ENCODE data around the gene TNFSF4. TPM values are rescaled to one million over a fixed set of nuclear protein-coding genes. Genes with fewer than 3 reads are reported as not detected.

TNFSF4 gene, protein sequence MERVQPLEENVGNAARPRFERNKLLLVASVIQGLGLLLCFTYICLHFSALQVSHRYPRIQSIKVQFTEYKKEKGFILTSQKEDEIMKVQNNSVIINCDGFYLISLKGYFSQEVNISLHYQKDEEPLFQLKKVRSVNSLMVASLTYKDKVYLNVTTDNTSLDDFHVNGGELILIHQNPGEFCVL
- total RNA-seq (1 to 10 TPM; 1.6 to 2.3 TPM), polyA plus RNA-seq (under 1 TPM; 0.13 to 0.68 (median 0.29) TPM), total RNA-seq (0.49 to 13.5 (median 3.0) reads per million in 6 experiments)

DNA sequence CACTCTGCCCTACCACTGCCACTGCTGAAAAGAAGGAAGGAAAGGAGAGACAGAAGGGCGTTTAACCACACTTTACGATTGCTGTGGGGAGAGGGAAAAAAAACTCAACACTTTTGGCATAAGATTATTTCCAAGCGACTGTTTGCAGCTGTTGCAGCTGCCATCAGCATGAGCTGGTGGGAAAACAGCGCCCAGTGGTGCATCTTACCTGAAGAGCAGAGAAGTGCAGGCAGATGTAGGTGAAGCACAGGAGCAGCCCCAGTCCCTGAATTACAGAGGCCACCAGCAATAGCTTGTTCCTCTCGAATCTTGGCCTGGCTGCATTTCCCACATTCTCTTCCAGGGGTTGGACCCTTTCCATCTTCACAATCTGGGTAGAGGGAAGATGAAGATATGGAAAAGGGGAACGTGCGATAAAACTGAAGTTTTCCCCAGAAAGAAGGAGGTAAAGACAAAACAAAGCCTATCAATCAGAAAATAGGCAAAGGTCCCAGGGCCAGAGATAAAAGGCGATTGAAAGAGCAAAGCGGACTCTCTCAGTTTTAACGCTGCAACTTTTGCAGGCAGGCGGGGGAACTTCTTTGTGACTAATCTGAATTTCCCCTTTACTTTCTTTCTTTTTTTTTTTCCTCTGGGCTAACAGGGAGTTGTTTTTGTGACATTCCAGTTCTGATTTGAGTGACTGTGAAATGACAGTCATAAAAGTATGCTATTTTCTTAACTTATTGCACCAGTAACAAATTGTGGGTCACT, at the start of gene TNFSF4:
TSS of gene TNFSF4 (minus strand) at position 516 of the 753 bp plus-strand sequence. CDS start at position 361, 155 bp downstream.
- DNase-seq, result peak in 4 of 10 donors; percentile 3 to 22 (median 13)
- POLR2A ChIA-PET, result no interaction called here

DNA sequence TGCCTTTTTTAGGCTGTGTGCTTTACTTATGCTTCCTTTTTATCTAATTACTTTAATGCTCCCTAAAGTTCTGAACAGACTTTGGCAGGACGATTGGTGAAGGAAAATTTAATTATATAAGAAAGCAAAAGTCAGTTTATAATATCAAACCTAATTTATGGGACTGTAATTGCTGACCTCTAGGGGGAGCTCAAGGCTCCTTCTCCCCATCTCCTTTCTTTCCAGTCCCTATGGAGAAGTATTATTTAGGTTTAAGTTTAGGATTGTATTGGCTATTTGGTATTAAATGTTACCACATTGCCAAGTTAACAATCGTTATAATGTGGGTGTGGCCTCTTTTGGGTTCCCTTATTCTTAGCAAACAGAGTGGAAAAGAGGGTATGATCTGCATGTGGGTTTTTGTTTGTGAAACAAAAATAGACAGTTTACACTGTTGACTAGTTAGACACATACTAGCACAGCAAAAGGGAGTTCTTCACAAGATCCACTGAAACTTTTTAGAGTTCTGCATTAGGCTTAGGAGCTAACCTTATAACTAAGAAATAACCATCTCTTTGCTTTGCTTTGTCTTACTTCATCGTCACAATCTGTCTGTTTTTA, 48.2 kb upstream of the TNFSF4 start:
- ATAC-seq, result no peak
- no peak overlapping the region for H3K4me3 Mint-ChIP-seq
- POLR2A ChIA-PET, result no interaction called here

More for the DNA sequence above, at the start of gene TNFSF4:
- peak within 1 kb of the TSS; percentile 49 to 89 (median 81) for H3K4me3 Mint-ChIP-seq
- peaks cover 37 to 55% (median 52%) of the 10 kb centered on the region in 4 donors for H3K4me1 Mint-ChIP-seq
- ATAC-seq, result peak; percentile 19 to 29
- H3K9me3 Mint-ChIP-seq, result no peaks in the 10 kb centered on the region
- peak within 1 kb of the TSS; percentile 84 to 97 (median 92) for H3K27ac Mint-ChIP-seq
- H3K36me3 Mint-ChIP-seq, result no peaks in the 10 kb centered on the region
- no peaks in the 10 kb centered on the region for H3K27me3 Mint-ChIP-seq

DNA sequence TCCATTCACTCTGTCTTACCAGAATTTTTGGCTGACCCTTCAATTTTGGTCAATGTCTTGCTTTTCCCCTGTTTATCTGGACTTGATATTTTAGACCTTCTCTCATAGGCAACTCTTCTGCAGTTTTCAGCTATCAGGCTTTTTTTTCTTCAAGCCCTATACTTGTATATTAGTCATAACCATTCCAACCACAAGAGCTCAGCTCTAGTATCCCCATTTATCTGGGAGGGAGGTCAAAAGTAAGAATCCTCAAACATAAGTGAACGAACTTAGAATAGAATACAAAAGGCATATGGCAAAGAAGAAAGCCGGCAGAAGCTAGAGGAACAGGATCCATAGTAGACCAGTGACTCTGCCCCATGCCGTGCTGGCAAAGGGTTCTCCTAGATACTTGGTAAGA, 45.9 kb upstream of the TNFSF4 start:
- H3K27ac Mint-ChIP-seq, result no peak overlapping the region
- H3K27me3 Mint-ChIP-seq, result no peaks in the 10 kb centered on the region
- ATAC-seq, result no peak
- no peak for DNase-seq
- peaks cover 0 to 2% (median 0%) of the 10 kb centered on the region in 9 donors for H3K9me3 Mint-ChIP-seq
- H3K4me3 Mint-ChIP-seq, result no peak overlapping the region
- H3K4me1 Mint-ChIP-seq, result peaks cover 0 to 2% (median 1%) of the 10 kb centered on the region in 4 donors
- H3K36me3 Mint-ChIP-seq, result peaks cover 0 to 5% (median 0%) of the 10 kb centered on the region in 3 donors
- POLR2A ChIA-PET, result no interaction called here

More for the DNA sequence above, 48.2 kb upstream of the TNFSF4 start:
- Mint-ChIP-seq H3K27ac (no peak overlapping the region), H3K27me3 (no peaks in the 10 kb centered on the region), H3K4me1 (peaks cover 0 to 2% (median under 1%) of the 10 kb centered on the region in 4 donors), H3K36me3 (peaks cover 7 to 12% (median 8%) of the 10 kb centered on the region in 3 donors), H3K9me3 (peaks cover under 1 to 14% (median 12%) of the 10 kb centered on the region in 9 donors)
- DNase-seq, result no peak

DNA sequence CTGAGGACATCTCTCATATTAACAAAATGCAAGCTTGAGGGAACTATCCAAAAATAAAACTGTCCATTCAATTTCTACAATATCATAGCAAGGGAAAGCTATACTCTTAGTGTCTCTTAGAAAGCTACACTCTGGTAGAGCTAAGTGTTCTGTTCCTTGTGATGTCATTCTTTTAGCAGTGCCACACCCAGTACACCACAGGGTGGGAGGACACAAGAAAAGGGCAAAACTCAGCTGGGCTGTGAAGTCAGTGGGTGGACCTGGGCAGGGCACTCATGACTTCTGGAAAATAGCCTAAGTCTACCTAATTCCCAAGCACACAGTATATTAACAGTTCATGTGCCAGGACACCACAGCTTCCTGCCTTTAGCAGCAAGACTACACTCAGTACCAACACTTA, 42.2 kb upstream of the TNFSF4 start:
- Mint-ChIP-seq H3K4me3 (no peak overlapping the region), H3K36me3 (peaks cover 0 to 11% (median 0%) of the 10 kb centered on the region in 3 donors), H3K27ac (peak overlapping the region in 1 of 10 donors; percentile 24), H3K4me1 (peaks cover 0 to 7% (median under 1%) of the 10 kb centered on the region in 4 donors), H3K9me3 (peaks cover 0 to 11% (median 0%) of the 10 kb centered on the region in 9 donors), H3K27me3 (no peaks in the 10 kb centered on the region)
- DNase-seq (no peak), ATAC-seq (no peak)
- POLR2A ChIA-PET, result no interaction called here

DNA sequence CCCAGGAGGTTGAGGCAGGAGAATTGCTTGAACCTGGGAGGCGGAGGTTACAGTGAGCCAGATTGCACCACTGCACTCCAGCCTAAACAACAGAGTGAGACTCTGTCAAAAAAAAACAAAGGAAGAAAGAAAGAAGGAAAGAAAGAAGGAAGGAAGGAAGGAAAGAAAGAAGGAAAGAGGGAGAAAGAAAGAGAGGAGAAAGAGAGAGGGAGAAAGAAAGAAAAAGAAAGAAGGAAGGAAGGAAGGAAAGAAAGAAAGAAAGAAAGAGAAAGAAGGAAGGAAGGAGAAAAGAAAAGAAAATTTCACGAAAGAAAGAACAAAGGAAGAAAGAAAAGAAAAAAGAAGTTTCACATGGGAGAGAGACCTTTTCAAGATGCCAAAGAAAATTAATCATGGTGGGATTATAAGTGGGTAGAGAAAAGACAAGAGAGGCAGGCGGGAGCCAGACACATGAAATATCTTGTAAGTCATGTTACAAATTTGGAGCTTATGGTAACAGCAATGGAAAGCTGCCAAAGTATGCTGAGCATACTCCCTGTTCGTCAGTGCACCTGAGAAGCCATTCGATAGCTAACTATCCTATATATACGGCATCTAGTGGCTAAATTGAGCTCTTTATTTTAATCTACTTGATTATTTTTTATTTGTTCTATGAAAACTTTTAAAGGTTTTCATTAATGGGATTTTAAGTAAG, 41.3 kb upstream of the TNFSF4 start:
- Mint-ChIP-seq H3K36me3 (peaks cover 4 to 19% (median 7%) of the 10 kb centered on the region in 3 donors), H3K27me3 (peaks cover 0 to 3% (median 0%) of the 10 kb centered on the region in 5 donors), H3K4me1 (peaks cover 0 to 7% (median 2%) of the 10 kb centered on the region in 4 donors), H3K4me3 (no peak overlapping the region), H3K27ac (no peak overlapping the region), H3K9me3 (peaks cover 4 to 19% (median 7%) of the 10 kb centered on the region in 9 donors)
- ATAC-seq, result no peak
- DNase-seq, result no peak
- POLR2A ChIA-PET, result no interaction called here

DNA sequence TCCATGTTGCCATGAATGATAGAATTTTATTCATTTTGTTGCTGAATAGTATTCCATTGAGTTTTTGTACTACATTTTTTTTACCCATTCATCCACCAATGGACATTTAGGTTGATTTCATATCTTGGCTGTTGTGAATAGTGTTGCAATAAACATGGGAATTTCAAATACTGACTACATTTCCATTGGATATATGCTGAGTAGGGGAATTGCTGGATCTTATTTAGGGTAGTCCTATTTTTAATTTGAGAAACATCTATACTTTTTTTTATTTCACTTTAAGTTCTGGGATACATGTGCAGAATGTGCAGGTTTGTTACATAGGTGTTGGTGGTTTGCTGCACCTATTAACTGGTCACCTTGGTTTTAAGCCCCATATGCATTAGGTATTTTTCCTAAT, 38.8 kb upstream of the TNFSF4 start:
- Mint-ChIP-seq H3K36me3 (peaks cover 4 to 38% (median 22%) of the 10 kb centered on the region in 3 donors), H3K27ac (no peak overlapping the region), H3K4me3 (no peak overlapping the region), H3K4me1 (peaks cover 0 to 7% (median 2%) of the 10 kb centered on the region in 4 donors), H3K9me3 (peaks cover 8 to 41% (median 25%) of the 10 kb centered on the region in 9 donors), H3K27me3 (peaks cover 0 to 3% (median 0%) of the 10 kb centered on the region in 5 donors)
- DNase-seq, result no peak
- ATAC-seq, result no peak
- POLR2A ChIA-PET, result no interaction called here

DNA sequence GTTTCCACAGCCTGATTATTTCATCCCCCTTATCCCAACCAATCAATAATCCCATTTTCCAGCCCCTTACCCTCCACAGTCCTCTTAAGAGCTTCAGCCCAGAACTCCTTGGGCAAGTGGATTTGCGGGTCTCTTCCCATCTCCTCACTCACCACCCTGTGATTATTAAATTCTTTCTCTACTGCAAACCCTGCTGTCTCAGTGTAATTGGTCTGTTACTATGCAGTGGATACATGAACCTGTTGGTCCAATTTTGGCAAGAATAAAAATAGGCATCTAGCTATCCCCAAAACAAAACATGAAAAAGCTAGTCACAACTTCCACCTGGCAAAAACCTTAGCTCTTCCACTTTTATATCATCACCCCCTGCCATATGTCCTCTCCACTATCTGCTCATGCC, 36.2 kb upstream of the TNFSF4 start:
- Mint-ChIP-seq H3K36me3 (peaks cover 12 to 56% (median 39%) of the 10 kb centered on the region in 3 donors), H3K9me3 (peaks cover 8 to 59% (median 34%) of the 10 kb centered on the region in 9 donors), H3K27ac (no peak overlapping the region), H3K27me3 (peaks cover 0 to 3% (median 0%) of the 10 kb centered on the region in 5 donors), H3K4me1 (peaks cover 0 to 7% (median under 1%) of the 10 kb centered on the region in 4 donors), H3K4me3 (no peak overlapping the region)
- no peak for ATAC-seq
- DNase-seq, result no peak
- POLR2A ChIA-PET, result no interaction called here

DNA sequence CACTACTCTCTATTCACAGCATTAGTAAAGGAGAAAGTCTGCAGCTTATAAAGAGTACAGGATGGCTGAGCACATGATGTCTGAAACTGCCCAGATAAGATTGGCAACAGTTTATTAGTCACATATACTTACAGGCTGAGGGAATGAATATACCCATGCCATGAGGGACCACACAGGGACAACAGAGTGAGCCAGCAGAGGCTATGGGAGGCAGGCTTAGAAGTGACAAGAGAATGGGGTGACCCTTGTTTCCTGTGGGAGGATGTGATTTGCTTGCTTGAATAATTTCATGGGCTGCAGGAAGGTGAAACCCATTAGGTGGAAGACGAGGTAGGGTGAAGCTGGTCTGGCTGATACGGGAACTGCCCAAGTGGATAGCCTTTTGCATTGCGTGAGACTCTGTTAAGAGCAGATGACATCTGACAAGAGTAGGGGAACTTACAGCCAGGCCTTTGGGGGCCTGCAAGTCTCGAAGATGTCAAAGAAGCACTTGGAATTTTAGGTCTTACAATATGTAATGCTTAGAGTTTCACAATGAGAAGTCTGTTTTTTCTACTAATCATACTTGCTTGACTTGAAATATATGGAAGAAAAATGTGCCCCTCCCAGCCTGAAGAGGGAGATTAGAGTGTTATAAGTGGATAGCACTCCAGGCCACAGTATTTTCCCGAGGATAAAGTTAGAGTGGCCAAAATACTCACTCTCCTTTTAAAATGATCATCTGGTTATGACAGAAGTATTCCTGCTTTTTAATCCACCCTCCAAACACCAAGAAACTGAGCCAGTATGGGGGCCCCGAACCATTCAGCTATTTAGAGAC, 34.6 kb upstream of the TNFSF4 start:
- Mint-ChIP-seq H3K9me3 (peaks cover 8 to 60% (median 34%) of the 10 kb centered on the region in 9 donors), H3K4me3 (no peak overlapping the region), H3K4me1 (peaks cover 0 to 7% (median under 1%) of the 10 kb centered on the region in 4 donors), H3K36me3 (peaks cover 19 to 63% (median 50%) of the 10 kb centered on the region in 3 donors), H3K27ac (peak overlapping the region in 1 of 10 donors; percentile 23), H3K27me3 (peaks cover 0 to 3% (median 0%) of the 10 kb centered on the region in 5 donors)
- ATAC-seq, result no peak
- POLR2A ChIA-PET, result no interaction called here
- no peak for DNase-seq

DNA sequence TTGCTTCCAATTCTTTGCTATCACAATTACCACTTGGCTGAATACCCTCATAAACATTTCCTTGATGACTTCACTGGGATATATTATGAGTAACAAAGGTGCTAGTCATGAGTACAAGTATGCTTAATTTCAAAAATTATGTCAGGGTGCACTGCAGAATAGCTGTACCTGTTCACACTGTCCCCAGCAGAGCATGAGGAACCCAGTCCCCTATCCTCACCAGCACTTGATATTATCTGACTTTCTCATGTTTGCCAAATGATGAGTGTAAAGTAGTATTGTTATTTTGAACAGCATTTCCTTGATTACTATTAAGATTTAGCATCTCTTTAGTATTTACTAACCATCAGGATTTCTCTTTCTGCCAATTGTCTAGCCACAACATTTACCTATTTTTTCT, 33.5 kb upstream of the TNFSF4 start:
- H3K9me3 Mint-ChIP-seq, result peaks cover 9 to 57% (median 34%) of the 10 kb centered on the region in 9 donors
- DNase-seq, result no peak
- peaks cover 19 to 69% (median 53%) of the 10 kb centered on the region in 3 donors for H3K36me3 Mint-ChIP-seq
- peaks cover 0 to 4% (median under 1%) of the 10 kb centered on the region in 4 donors for H3K4me1 Mint-ChIP-seq
- no peak for ATAC-seq
- H3K4me3 Mint-ChIP-seq, result no peak overlapping the region
- POLR2A ChIA-PET, result no interaction called here
- no peak overlapping the region for H3K27ac Mint-ChIP-seq
- peaks cover 0 to 3% (median 0%) of the 10 kb centered on the region in 5 donors for H3K27me3 Mint-ChIP-seq

DNA sequence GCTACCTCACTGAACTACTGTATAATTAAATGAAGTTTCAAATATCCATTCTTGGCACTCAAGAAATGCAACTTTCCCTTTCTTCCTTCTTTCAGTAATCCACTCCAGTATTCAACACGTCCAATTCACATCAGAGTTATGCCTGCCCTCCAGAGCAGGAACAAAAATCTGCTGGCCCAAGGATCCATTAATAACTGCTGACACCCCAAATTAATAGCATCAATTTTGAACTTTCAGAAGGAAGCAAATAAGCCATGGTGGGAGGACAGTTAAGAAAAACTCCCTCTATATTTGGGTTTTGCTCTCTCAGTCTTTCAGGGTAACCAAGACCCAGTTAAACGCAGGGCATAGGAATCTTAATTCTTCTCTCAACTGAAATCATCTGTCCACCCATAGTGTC, 31.9 kb upstream of the TNFSF4 start:
- H3K36me3 Mint-ChIP-seq, result peaks cover 19 to 68% (median 53%) of the 10 kb centered on the region in 3 donors

DNA sequence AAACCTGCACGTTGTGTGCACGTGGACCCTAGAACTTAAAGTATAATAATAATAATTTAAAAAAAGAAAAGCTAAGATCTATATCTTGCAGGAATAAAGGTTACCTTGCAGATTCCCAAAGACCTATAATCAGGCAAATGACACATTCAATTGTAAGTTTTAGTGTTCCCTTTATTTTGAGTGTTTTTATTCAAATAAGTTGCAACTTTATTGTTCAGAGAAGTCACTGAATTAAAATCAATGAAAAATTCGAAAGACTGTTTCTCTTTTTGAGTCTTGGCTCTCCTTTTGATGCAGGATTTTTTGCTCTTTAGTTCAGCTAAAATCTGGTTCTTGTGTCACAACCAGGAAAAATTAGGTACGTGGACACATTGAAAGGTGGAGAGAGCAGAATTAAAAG, 27.8 kb upstream of the TNFSF4 start:
- no peaks in the 10 kb centered on the region for H3K27me3 Mint-ChIP-seq

More for the DNA sequence above, 31.9 kb upstream of the TNFSF4 start:
- ATAC-seq, result no peak
- POLR2A ChIA-PET, result no interaction called here
- Mint-ChIP-seq H3K4me1 (peaks cover 0 to 1% (median 0%) of the 10 kb centered on the region in 4 donors), H3K4me3 (no peak overlapping the region), H3K27me3 (peaks cover 0 to 3% (median 0%) of the 10 kb centered on the region in 5 donors), H3K27ac (no peak overlapping the region), H3K9me3 (peaks cover 9 to 47% (median 33%) of the 10 kb centered on the region in 9 donors)
- no peak for DNase-seq

More for the DNA sequence above, 27.8 kb upstream of the TNFSF4 start:
- DNase-seq, result no peak
- H3K4me3 Mint-ChIP-seq, result no peak overlapping the region
- peaks cover 27 to 58% (median 46%) of the 10 kb centered on the region in 3 donors for H3K36me3 Mint-ChIP-seq
- no peak overlapping the region for H3K27ac Mint-ChIP-seq
- POLR2A ChIA-PET, result no interaction called here
- H3K4me1 Mint-ChIP-seq, result peaks cover 0 to 3% (median 0%) of the 10 kb centered on the region in 4 donors
- no peak for ATAC-seq
- peaks cover 5 to 26% (median 17%) of the 10 kb centered on the region in 9 donors for H3K9me3 Mint-ChIP-seq

All from naive thymus-derived CD8-positive, alpha-beta T cell (primary cell).